ENCODE results near the gene PHKA1.
"Not testable (repeated sequence)": the region's sequence is repeated elsewhere in the genome, so short reads cannot be mapped to it uniquely, and the experiment has no call there.

Gene PHKA1

DNA sequence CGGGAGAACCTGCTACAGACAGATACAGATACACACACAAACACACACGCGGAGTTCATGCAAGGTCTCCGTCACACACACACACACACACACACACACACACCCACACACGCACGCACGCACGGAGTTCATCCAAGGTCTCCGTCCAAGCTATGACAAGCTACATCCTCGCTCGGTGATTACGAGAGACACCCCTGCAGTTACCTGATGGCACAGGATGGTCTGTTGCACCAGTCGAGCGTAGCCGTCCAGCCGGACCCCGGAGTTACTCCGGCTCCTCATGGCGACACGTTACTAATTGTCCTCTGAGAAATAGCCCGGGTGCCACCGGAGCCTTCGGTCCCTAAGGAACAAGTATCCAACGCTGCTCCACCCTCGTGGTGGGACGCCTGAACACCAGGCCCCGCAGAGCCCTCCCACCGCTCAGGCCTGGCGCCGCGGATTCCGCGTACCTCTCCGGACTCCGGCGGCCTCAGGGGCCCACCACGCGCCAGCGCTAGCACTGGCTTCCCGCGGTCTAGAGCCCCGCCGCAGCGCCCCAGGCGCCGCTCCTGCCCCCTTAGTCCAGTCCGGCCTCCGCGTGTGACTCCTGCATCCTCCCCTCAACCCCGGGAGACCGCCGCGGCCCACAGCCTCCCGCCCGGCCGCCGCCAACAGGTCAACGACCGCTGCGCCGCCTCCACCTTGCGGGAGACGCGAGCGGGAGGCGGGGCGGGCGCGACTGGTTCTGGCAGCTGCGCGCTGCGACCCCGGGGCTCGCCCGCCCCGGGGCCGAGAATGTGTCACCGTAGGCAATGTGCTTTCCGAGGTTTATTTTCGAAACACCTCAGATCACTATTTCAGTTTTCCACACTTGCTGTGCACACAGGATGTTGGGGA is at the start of gene PHKA1:
Gene PHKA1 (minus strand): TSS at position 708 of the 879 bp plus-strand sequence. CDS start 426 bp downstream, at position 282.
- H3K27me3 ChIP-seq (ENCODE audit: control insufficient read depth in 1 of 2, insufficient read depth in 2 of 2, low read length in 2 of 2); H3K4me1 ChIP-seq (ENCODE audit: insufficient read depth, low read length); H3K36me3 ChIP-seq (ENCODE audit: insufficient read depth, low read length); H3K9me3 ChIP-seq (ENCODE audit: low read length): not testable (repeated sequence)
- H3K9ac ChIP-seq (ENCODE audit: low read length) = peak within 1 kb of the TSS; percentile 5
- H3K4me3 ChIP-seq (ENCODE audit: low read depth in 1 of 2, low read length in 2 of 2) = peak within 1 kb of the TSS; percentile 47 to 59
- H3K27ac ChIP-seq (ENCODE audit: low read depth, low read length) = peak within 1 kb of the TSS; percentile 58

GRCh38 chrX:72760454-72760853 is 46.3 kb upstream of the PHKA1 start:
- H3K4me3 ChIP-seq (ENCODE audit: low read depth in 1 of 2, low read length in 2 of 2) = not testable (repeated sequence)

DNA sequence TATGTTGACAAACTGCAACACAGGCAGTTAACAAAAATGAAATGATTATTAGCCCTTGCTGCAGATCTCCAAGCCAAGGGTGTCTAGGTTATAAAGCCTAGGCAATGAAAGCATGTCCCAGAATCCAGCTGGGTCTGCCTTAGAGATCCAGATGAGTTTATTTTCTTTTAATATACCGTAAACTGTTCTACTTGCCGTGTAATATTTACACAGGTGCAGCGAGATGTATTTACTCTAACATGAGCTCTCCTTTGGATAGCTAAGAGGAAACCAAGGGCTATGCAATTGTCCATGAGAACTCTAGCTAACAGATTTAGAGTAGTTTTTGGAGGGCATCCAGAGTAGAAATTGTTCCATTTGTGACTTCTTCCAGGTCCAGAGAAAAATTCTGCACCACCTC is 34.4 kb upstream of the PHKA1 start:
- not testable (repeated sequence) for H3K4me1 ChIP-seq (ENCODE audit: insufficient read depth, low read length); H3K27me3 ChIP-seq (ENCODE audit: control insufficient read depth in 1 of 2, insufficient read depth in 2 of 2, low read length in 2 of 2); H3K9ac ChIP-seq (ENCODE audit: low read length); H3K4me3 ChIP-seq (ENCODE audit: low read depth in 1 of 2, low read length in 2 of 2); H3K27ac ChIP-seq (ENCODE audit: low read depth, low read length); H3K9me3 ChIP-seq (ENCODE audit: low read length); H3K36me3 ChIP-seq (ENCODE audit: insufficient read depth, low read length)

More at GRCh38 chrX:72760454-72760853, 46.3 kb upstream of the PHKA1 start:
- H3K9ac ChIP-seq (ENCODE audit: low read length); H3K27ac ChIP-seq (ENCODE audit: low read depth, low read length); H3K36me3 ChIP-seq (ENCODE audit: insufficient read depth, low read length); H3K27me3 ChIP-seq (ENCODE audit: control insufficient read depth in 1 of 2, insufficient read depth in 2 of 2, low read length in 2 of 2); H3K4me1 ChIP-seq (ENCODE audit: insufficient read depth, low read length); H3K9me3 ChIP-seq (ENCODE audit: low read length): not testable (repeated sequence)

GRCh38 chrX:72745546-72745945 is 31.4 kb upstream of the PHKA1 start:
- not testable (repeated sequence) for H3K4me3 ChIP-seq (ENCODE audit: low read depth in 1 of 2, low read length in 2 of 2); H3K36me3 ChIP-seq (ENCODE audit: insufficient read depth, low read length); H3K9ac ChIP-seq (ENCODE audit: low read length); H3K9me3 ChIP-seq (ENCODE audit: low read length); H3K27ac ChIP-seq (ENCODE audit: low read depth, low read length); H3K27me3 ChIP-seq (ENCODE audit: control insufficient read depth in 1 of 2, insufficient read depth in 2 of 2, low read length in 2 of 2); H3K4me1 ChIP-seq (ENCODE audit: insufficient read depth, low read length)

DNA sequence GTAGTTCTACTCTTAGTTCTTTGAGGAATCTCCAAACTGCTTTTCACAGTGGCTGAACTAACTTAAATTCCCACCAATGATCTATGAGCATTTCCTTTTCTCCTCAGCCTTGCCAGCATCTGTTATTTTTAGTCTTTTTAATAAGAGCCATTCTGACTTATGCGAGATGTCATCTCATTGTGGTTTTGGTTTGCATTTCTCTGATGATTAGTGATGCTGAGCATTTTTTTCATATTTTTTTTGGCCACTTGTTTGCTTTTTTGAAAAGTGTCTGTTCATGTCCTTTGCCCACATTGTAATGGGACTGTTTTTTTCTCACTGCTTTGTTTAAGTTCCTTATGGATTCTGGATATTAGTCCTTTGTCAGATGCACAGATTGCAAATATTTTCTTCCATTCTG is 21.5 kb upstream of the PHKA1 start:
- Histone ChIP-seq H3K9ac (ENCODE audit: low read length) (no peak overlapping the region), H3K27ac (ENCODE audit: low read depth, low read length) (no peak overlapping the region), H3K36me3 (ENCODE audit: insufficient read depth, low read length) (no peaks in the 10 kb centered on the region), H3K9me3 (ENCODE audit: low read length) (no peaks in the 10 kb centered on the region), H3K4me1 (ENCODE audit: insufficient read depth, low read length) (no peaks in the 10 kb centered on the region), H3K4me3 (ENCODE audit: low read depth in 1 of 2, low read length in 2 of 2) (no peak overlapping the region), H3K27me3 (ENCODE audit: control insufficient read depth in 1 of 2, insufficient read depth in 2 of 2, low read length in 2 of 2) (peaks cover 0 to 3% of the 10 kb centered on the region in 2 donors)

- H3K9ac ChIP-seq (ENCODE audit: low read length); H3K4me1 ChIP-seq (ENCODE audit: insufficient read depth, low read length); H3K4me3 ChIP-seq (ENCODE audit: low read depth in 1 of 2, low read length in 2 of 2); H3K27ac ChIP-seq (ENCODE audit: low read depth, low read length); H3K36me3 ChIP-seq (ENCODE audit: insufficient read depth, low read length); H3K9me3 ChIP-seq (ENCODE audit: low read length); H3K27me3 ChIP-seq (ENCODE audit: control insufficient read depth in 1 of 2, insufficient read depth in 2 of 2, low read length in 2 of 2): not testable (repeated sequence)
These were observed 19.5 kb upstream of the PHKA1 start for GRCh38 chrX:72733636-72734035.

DNA sequence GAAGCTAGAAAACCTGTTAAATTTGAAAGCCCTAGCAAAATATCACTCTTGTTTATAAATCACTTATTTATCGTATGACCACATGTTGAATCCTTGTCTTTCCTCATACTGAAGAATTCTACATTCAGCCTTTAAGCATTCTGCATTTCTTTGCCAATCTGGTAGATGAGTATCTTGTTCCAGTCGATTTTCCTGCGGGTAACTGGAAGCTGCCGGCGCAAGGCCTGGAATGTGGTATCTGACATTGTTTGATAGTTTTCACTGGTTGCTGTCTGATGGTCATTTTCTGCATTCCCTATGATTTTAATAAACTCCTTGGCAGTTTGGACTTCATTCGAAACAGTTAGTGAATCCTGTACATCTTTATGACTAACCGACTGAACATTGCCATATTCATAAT is 13.7 kb upstream of the PHKA1 start:
- no peak overlapping the region for H3K27ac ChIP-seq (ENCODE audit: low read depth, low read length)
- no peak overlapping the region for H3K4me3 ChIP-seq (ENCODE audit: low read depth in 1 of 2, low read length in 2 of 2)
- no peaks in the 10 kb centered on the region for H3K9me3 ChIP-seq (ENCODE audit: low read length)
- H3K9ac ChIP-seq (ENCODE audit: low read length) = no peak overlapping the region
- H3K36me3 ChIP-seq (ENCODE audit: insufficient read depth, low read length) = no peaks in the 10 kb centered on the region
- H3K4me1 ChIP-seq (ENCODE audit: insufficient read depth, low read length) = no peaks in the 10 kb centered on the region
- H3K27me3 ChIP-seq (ENCODE audit: control insufficient read depth in 1 of 2, insufficient read depth in 2 of 2, low read length in 2 of 2) = no peaks in the 10 kb centered on the region

DNA sequence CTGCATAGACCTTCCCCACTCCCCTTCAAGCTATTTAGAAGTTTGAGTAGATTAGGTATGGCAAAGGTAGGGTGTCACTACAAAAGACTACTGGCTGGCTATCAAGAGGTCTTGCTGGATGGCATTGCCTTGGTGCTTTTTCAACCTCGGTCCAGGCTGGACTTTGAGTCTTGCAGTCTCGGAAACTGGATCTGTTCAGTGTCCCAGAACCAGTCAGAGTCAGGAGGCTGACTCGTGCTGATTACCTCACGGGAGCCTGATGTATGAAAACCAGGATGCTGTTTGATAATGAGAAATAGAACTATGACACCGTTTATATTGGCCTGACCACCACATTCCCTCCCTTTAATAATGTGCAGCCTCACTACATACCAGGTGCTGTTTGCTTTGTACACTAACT is 2.7 kb upstream of the PHKA1 start:
- Histone ChIP-seq H3K4me1 (ENCODE audit: insufficient read depth, low read length) (no peaks in the 10 kb centered on the region), H3K36me3 (ENCODE audit: insufficient read depth, low read length) (no peaks in the 10 kb centered on the region), H3K27me3 (ENCODE audit: control insufficient read depth in 1 of 2, insufficient read depth in 2 of 2, low read length in 2 of 2) (no peaks in the 10 kb centered on the region), H3K9ac (ENCODE audit: low read length) (no peak overlapping the region), H3K27ac (ENCODE audit: low read depth, low read length) (no peak overlapping the region), H3K9me3 (ENCODE audit: low read length) (no peaks in the 10 kb centered on the region), H3K4me3 (ENCODE audit: low read depth in 1 of 2, low read length in 2 of 2) (no peak overlapping the region)

DNA sequence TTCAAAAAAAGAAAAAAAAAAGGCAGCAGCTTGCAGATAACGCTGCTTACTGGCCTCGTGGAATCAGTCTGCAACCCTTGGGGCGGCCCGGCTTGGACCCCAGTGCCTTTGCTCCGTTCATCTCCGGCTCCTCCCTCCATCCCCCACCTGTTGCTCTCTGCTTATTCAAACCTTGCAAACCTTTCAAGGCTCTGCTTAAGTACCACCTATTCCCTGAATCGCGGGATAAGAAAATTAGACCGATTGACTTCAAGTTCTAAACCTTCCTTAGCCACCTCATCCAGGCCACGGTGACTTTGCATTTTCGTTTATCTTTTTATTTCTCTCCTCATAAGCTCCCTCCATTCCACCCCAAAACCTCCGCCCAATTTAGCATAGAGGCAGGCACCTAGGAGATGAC is 1.4 kb upstream of the PHKA1 start:
- Histone ChIP-seq H3K27ac (ENCODE audit: low read depth, low read length) (no peak overlapping the region), H3K36me3 (ENCODE audit: insufficient read depth, low read length) (no peaks in the 10 kb centered on the region), H3K27me3 (ENCODE audit: control insufficient read depth in 1 of 2, insufficient read depth in 2 of 2, low read length in 2 of 2) (no peaks in the 10 kb centered on the region), H3K9ac (ENCODE audit: low read length) (no peak overlapping the region), H3K4me3 (ENCODE audit: low read depth in 1 of 2, low read length in 2 of 2) (no peak overlapping the region), H3K4me1 (ENCODE audit: insufficient read depth, low read length) (no peaks in the 10 kb centered on the region), H3K9me3 (ENCODE audit: low read length) (no peaks in the 10 kb centered on the region)

GRCh38 chrX:72714478-72714916 is 391 bp upstream of the PHKA1 start:
- peak overlapping the region; percentile 5 for H3K9ac ChIP-seq (ENCODE audit: low read length)
- H3K4me3 ChIP-seq (ENCODE audit: low read depth in 1 of 2, low read length in 2 of 2) = peak overlapping the region; percentile 47 to 59
- H3K9me3 ChIP-seq (ENCODE audit: low read length) = no peaks in the 10 kb centered on the region
- no peaks in the 10 kb centered on the region for H3K4me1 ChIP-seq (ENCODE audit: insufficient read depth, low read length)
- peak overlapping the region; percentile 58 for H3K27ac ChIP-seq (ENCODE audit: low read depth, low read length)
- H3K27me3 ChIP-seq (ENCODE audit: control insufficient read depth in 1 of 2, insufficient read depth in 2 of 2, low read length in 2 of 2) = no peaks in the 10 kb centered on the region
- H3K36me3 ChIP-seq (ENCODE audit: insufficient read depth, low read length) = no peaks in the 10 kb centered on the region

DNA sequence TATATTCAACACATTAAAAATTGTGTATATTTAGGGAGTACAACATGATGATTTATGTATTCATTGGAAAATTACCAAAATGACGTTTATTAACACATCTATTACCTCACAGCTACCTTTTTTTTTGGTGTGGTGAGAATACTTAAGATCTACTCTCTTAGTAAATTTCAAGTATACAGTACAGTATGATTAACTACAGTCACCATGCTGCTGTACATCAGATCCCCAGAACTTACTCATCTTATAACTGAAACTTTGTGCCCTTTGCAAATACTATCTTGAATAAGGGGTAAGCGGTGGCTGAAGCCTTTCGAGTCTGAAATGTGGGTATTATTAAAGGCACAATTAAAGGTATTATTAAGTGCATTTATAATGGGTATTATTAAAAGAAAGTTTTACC is 976 bp downstream of the PHKA1 start:
- Histone ChIP-seq H3K27ac (ENCODE audit: low read depth, low read length) (no peak overlapping the region), H3K27me3 (ENCODE audit: control insufficient read depth in 1 of 2, insufficient read depth in 2 of 2, low read length in 2 of 2) (no peaks in the 10 kb centered on the region), H3K9ac (ENCODE audit: low read length) (no peak overlapping the region), H3K9me3 (ENCODE audit: low read length) (no peaks in the 10 kb centered on the region), H3K36me3 (ENCODE audit: insufficient read depth, low read length) (no peaks in the 10 kb centered on the region), H3K4me3 (ENCODE audit: low read depth in 1 of 2, low read length in 2 of 2) (no peak overlapping the region), H3K4me1 (ENCODE audit: insufficient read depth, low read length) (no peaks in the 10 kb centered on the region)
